ENCODE measurements around the gene HECTD4.

Gene HECTD4

DNA sequence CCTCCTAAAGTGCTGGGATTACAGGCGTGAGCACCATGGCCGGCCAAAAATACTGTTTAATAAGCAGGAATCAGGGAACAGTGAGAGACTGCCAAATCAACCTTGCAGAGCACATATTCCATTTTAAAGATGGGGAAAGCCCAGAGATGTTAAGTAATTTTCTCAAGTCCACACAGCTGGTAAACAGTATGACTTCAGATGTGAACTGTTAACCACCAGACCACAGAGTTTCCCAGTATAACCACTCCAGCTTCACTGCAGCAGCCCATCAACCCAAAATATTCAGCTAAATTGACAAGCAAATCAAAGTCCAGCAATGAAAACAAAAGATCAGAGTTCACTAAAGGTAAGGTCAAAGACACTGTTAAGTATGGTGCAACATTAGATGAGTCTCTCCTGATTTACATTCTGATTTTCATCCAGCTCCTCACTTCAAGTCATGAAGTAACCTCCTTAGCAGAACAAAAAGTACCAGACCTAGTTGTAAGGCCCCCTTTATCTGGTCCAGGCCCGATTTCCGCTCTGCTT lies 174.8 kb downstream of the HECTD4 start:
- H3K36me3 ChIP-seq (ENCODE audit: control insufficient read depth, insufficient read depth, low read length), result peaks cover 20% of the 10 kb centered on the region
- H3K4me3 ChIP-seq (replicated peaks; ENCODE audit: low read depth, low read length), result no peak overlapping the region
- no peak for DNase-seq (ENCODE audit: extremely low read depth, insufficient read length)
- H3K27me3 ChIP-seq (replicated peaks; ENCODE audit: control insufficient read depth, insufficient read depth, low read length), result no peaks in the 10 kb centered on the region
- TF ChIP-seq CTCF (IDR thresholded peaks at IDR 0.05; ENCODE audit: insufficient read depth, low read length, poor library complexity, severe bottlenecking), result no peak

DNA sequence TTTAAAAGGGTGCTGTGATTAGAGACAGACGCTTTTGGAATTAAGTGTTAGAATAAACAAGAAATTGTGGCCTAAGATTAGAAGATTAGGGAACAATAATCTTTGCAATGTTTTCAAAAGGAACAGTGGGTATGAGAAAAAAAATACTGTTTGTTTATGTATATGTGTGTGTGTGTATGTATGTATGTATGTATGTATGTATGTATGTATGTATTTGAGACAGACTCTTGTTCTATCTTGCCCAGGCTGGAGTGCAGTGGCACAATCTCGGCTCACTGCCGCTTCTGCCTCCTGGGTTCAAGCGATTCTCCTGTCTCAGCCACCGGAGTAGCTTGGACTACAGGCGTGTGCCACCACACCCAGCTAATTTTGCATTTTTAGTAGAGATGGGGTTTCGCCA lies 175.3 kb downstream of the HECTD4 start:
- Histone ChIP-seq H3K27me3 (replicated peaks; ENCODE audit: control insufficient read depth, insufficient read depth, low read length) (no peaks in the 10 kb centered on the region), H3K4me3 (replicated peaks; ENCODE audit: low read depth, low read length) (no peak overlapping the region), H3K36me3 (ENCODE audit: control insufficient read depth, insufficient read depth, low read length) (peaks cover 18% of the 10 kb centered on the region)
- DNase-seq (ENCODE audit: extremely low read depth, insufficient read length), result no peak
- TF ChIP-seq CTCF (IDR thresholded peaks at IDR 0.05; ENCODE audit: insufficient read depth, low read length, poor library complexity, severe bottlenecking), result no peak

GRCh38 chr12:112199136-112199535 lies 183.1 kb downstream of the HECTD4 start:
- Histone ChIP-seq H3K4me3 (replicated peaks; ENCODE audit: low read depth, low read length) (no peak overlapping the region), H3K27me3 (replicated peaks; ENCODE audit: control insufficient read depth, insufficient read depth, low read length) (no peaks in the 10 kb centered on the region), H3K36me3 (ENCODE audit: control insufficient read depth, insufficient read depth, low read length) (peaks cover 19% of the 10 kb centered on the region)
- no peak for TF ChIP-seq CTCF (IDR thresholded peaks at IDR 0.05; ENCODE audit: insufficient read depth, low read length, poor library complexity, severe bottlenecking)
- no peak for DNase-seq (ENCODE audit: extremely low read depth, insufficient read length)

GRCh38 chr12:112198120-112198733 lies 184.0 kb downstream of the HECTD4 start:
- no peak for DNase-seq (ENCODE audit: extremely low read depth, insufficient read length)
- Histone ChIP-seq H3K27me3 (replicated peaks; ENCODE audit: control insufficient read depth, insufficient read depth, low read length) (no peaks in the 10 kb centered on the region), H3K4me3 (replicated peaks; ENCODE audit: low read depth, low read length) (no peak overlapping the region), H3K36me3 (ENCODE audit: control insufficient read depth, insufficient read depth, low read length) (peaks cover 28% of the 10 kb centered on the region)
- peak; percentile 61 for TF ChIP-seq CTCF (IDR thresholded peaks at IDR 0.05; ENCODE audit: insufficient read depth, low read length, poor library complexity, severe bottlenecking)

DNA sequence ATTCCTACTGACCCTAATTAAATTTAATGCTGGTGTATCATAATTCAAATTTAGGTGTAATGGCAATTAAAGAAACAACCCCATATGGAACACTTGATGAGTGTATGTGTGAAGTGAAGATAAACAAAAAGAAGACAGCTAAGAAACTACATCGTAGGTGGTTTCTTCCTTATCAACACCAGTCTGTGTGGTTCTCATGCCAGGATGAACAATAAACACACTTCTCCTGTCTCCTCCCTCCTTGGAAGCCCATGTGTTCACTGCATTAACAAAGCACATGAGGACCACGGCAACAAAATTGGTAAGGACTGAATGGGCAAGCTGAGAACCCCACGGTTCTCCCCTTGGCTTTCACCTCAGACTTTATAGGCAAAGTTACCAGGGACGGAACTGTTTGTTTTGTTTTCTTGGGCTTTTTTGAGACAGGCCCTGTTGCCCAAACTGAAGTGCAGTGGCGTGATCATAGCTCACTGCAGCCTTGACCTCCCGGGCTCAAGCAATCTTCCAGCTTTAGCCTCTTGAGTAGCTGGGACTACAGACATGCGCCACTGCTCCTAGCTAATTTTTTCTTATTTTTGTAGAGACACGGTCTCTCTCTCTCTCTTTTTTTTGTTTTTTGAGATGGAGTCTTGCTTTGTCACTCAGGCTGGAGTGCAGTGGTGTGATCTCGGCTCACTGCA lies 185.9 kb downstream of the HECTD4 start:
- no peaks in the 10 kb centered on the region for H3K27me3 ChIP-seq (replicated peaks; ENCODE audit: control insufficient read depth, insufficient read depth, low read length)
- no peak for TF ChIP-seq CTCF (IDR thresholded peaks at IDR 0.05; ENCODE audit: insufficient read depth, low read length, poor library complexity, severe bottlenecking)
- peaks cover 34% of the 10 kb centered on the region for H3K36me3 ChIP-seq (ENCODE audit: control insufficient read depth, insufficient read depth, low read length)
- no peak for DNase-seq (ENCODE audit: extremely low read depth, insufficient read length)
- no peak overlapping the region for H3K4me3 ChIP-seq (replicated peaks; ENCODE audit: low read depth, low read length)
